Bronchial epithelial cell (primary cell): ENCODE measurements around the gene CCL19. TPM values are rescaled to one million over a fixed set of nuclear protein-coding genes. Genes with fewer than 3 reads are reported as not detected.

Experiments used
- DNase-seq: peaks from one replicate; pipeline ENCODE4 v3.0.0-alpha.2; 2010; ENCODE audit warnings: low read depth
- FAIRE-seq: peaks from 2 replicates; lab custom pipeline; 2011; peaks lifted over from hg19 to GRCh38; lab: Jason Lieb, UNC
- H3K27me3 ChIP-seq: 2 replicates; pipeline ENCODE4 v1.5.1; 2011; ENCODE audit warnings: low read length; ENCODE audit not compliant: control insufficient read depth, insufficient read depth
- H3K36me3 ChIP-seq: 2 replicates; pipeline ENCODE4 v1.5.1; 2011; ENCODE audit warnings: low read length; ENCODE audit not compliant: control insufficient read depth, insufficient read depth
- H3K4me3 ChIP-seq: 2 replicates; pipeline ENCODE4 v1.5.1; 2011; ENCODE audit warnings: mild to moderate bottlenecking, low read depth, low read length, control low read depth
- CTCF ChIP-seq: IDR thresholded peaks from 2 replicates; pipeline ENCODE4 v1.5.1; 2011; ENCODE audit warnings: mild to moderate bottlenecking, moderate library complexity, low read length, control low read depth, inconsistent platforms; ENCODE audit not compliant: insufficient read depth, severe bottlenecking
- total RNA-seq: library from RNA; depleted of rRNA; stranded (reverse); fragments of >200 nt; gene quantifications from 2 replicates; pipeline ENCODE4 v1.2.1, GENCODE V29; 2014

CCL19 gene
- total RNA-seq, 1 donor from 2014 or later = not detected

- no peak for TF ChIP-seq CTCF
- no peak overlapping the region for H3K4me3 ChIP-seq
- H3K36me3 ChIP-seq = no peaks in the 10 kb centered on the region
- no peaks in the 10 kb centered on the region for H3K27me3 ChIP-seq
- no peak for FAIRE-seq
- no peak for DNase-seq
Observed at GRCh38 chr9:34658461-34658860, 32.6 kb downstream of the CCL19 start.

GRCh38 chr9:34656992-34657391, 34.1 kb downstream of the CCL19 start:
- H3K4me3 ChIP-seq = no peak overlapping the region
- H3K27me3 ChIP-seq = no peaks in the 10 kb centered on the region
- no peak for TF ChIP-seq CTCF
- FAIRE-seq (peak; percentile 52), DNase-seq (no peak)
- no peaks in the 10 kb centered on the region for H3K36me3 ChIP-seq

GRCh38 chr9:34655394-34655793, 35.7 kb downstream of the CCL19 start:
- Histone ChIP-seq H3K36me3 (no peaks in the 10 kb centered on the region), H3K4me3 (no peak overlapping the region), H3K27me3 (no peaks in the 10 kb centered on the region)
- FAIRE-seq = no peak
- no peak for TF ChIP-seq CTCF
- no peak for DNase-seq

- FAIRE-seq = no peak
- TF ChIP-seq CTCF = no peak
- Histone ChIP-seq H3K36me3 (no peaks in the 10 kb centered on the region), H3K27me3 (no peaks in the 10 kb centered on the region), H3K4me3 (no peak overlapping the region)
- DNase-seq = no peak
Observed at GRCh38 chr9:34654323-34655051, 36.6 kb downstream of the CCL19 start.

GRCh38 chr9:34653151-34654072, 37.7 kb downstream of the CCL19 start:
- no peak for DNase-seq
- FAIRE-seq = no peak
- Histone ChIP-seq H3K4me3 (no peak overlapping the region), H3K36me3 (peaks cover 1% of the 10 kb centered on the region), H3K27me3 (no peaks in the 10 kb centered on the region)
- TF ChIP-seq CTCF = no peak
